8988T (cell line): ENCODE measurements around the gene CC2D1A.

Experiments used
- DNase-seq: peaks from one replicate; pipeline ENCODE4 v3.0.0; 2011

CC2D1A gene

DNA sequence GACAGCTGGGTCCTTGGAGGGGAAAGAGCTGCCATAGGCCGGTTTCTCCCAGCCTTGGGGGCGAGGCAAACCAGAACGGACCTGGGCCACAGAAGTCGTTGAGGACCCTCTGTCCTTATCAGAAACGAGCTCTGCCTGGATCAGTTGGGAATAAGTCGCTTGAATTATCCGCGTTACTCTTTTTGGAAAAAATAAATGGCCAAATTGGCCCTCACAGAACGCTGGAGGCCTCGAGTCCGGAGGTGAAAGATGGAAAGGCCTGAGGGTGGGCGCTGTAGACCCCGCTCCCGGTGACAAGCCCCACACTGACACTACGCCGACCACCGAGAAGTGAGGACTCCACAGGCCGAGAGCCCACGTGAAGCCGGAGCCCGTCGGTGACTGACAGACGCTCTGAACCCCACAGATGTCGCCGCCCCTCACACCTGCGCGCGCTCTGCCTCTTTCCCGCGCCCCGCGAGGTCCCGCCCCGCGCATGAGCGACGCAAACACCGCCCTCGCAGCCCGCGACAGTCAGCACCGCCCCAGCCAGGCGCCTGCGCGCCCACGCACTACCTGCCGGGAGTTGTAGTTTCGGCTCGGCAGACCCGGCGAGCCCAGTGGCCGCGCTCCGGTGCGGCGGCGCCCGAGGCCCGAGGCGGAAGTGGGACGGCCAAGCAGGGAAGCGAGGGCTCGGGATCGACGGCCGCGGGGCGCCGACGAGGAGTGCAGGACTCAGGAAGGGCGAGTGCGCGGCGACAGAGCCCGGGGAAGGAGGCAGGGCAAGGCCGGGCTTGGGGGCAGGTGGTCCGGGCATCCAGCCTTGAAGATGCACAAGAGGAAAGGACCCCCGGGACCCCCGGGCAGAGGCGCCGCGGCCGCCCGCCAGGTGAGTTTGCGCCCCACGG lies at the start of gene CC2D1A, which contains the start of gene BRME1:
TSS of gene CC2D1A (plus strand) at position 568 of the 887 bp plus-strand sequence. CDS start at position 809, 241 bp downstream.
TSS of gene BRME1 (minus strand) at position 484 of the 887 bp plus-strand sequence. CDS start 1,225 bp downstream, outside the sequence.
- DNase-seq: peak; percentile 92

DNA sequence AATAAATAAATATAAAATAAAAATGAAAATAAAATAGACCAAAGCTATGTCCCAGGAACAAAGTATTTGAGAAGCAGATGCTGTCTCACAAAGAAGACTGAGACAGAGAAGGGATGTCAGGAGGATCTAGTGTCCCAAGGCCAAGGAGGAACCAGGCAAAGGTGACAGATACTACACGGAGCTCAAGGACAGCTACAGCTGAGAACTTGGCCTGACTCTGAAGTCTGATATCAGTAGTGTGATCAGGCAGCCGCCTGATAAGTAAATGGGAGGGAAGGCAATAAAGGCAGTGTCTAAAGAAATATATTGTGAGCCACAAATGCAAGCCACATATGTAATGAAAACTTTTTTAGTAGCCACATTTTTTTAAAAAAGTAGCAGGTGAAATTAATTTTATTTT lies 49.5 kb upstream of the CC2D1A start:
- DNase-seq: no peak

DNA sequence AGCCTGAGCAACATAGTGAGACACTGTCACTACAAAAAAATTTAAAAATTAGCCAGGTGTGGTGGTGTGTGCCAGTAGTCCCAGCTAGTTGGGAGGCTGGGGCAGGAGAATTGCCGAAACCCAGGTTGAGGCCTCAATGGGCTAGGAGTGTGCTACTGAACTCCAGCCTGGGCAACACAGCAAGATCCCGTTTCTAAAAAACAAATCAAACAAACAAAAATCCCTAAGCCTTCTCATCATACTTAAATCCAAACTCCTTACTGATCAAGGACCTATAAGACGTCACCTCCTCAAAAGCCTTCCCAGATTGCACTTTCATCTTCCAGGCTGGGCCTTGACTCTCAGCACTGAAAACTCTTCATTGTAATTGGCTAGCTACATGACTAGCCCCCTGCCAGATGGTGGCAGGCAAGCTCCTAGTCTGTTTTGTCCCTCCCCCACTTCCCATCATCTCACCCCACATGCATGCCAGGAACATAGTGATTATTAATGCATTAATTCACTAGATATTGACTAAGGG lies 46.6 kb upstream of the CC2D1A start:
- DNase-seq: no peak

GRCh38 chr19:13860679-13861391 lies 45.2 kb upstream of the CC2D1A start:
- DNase-seq: no peak

- DNase-seq: no peak
These were observed 44.6 kb upstream of the CC2D1A start for GRCh38 chr19:13861392-13861713.

- peak; percentile 73 for DNase-seq
These were observed 44.1 kb upstream of the CC2D1A start for GRCh38 chr19:13861714-13862531.

GRCh38 chr19:13864046-13864666 lies 41.8 kb upstream of the CC2D1A start:
- DNase-seq: no peak

DNA sequence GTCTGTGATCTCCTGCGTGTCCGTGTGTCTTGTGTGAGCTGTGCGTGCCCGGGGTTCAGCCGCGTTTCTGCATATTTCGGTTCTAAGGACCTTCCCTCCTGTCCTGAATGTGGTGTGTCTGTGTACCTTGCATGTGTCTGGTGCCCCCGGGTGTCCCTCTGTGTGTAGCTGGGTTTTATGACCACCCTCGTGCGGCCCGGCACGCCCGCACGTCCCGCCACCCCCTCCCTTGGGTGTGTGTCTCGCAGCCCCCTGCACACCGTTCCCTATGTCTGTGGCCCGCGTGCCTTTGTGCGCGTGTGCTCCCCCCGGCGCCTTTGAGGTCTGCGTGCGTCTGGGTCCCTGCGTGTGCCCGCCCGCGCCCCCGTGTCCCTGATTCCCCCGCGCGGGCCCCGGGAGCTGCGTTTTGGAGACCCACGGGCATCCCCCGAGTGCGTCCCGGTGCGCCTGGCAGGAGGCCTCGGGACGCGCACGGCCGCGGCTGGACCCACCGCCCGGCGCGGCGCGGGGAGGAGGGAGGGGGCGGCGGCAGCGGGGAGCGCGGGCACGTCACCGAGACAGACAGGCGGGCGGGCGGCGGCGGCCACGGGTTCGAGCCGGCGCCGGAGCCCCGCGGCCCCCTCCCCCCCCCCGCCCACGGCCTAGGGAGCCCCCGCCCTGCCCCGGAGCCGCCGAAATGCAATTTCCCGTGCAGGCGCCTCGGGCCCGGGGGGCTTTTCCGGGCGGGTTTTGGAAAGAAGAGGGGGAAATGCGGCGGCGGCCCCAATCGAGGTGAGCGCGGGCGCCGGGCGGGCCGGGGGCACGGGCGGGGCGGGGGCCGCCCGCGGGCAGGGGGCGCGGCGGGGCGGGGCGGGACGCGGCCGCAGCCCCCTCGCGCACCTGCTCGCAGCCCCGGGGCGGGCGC lies 41.1 kb upstream of the CC2D1A start:
- peak; percentile 45 for DNase-seq

DNA sequence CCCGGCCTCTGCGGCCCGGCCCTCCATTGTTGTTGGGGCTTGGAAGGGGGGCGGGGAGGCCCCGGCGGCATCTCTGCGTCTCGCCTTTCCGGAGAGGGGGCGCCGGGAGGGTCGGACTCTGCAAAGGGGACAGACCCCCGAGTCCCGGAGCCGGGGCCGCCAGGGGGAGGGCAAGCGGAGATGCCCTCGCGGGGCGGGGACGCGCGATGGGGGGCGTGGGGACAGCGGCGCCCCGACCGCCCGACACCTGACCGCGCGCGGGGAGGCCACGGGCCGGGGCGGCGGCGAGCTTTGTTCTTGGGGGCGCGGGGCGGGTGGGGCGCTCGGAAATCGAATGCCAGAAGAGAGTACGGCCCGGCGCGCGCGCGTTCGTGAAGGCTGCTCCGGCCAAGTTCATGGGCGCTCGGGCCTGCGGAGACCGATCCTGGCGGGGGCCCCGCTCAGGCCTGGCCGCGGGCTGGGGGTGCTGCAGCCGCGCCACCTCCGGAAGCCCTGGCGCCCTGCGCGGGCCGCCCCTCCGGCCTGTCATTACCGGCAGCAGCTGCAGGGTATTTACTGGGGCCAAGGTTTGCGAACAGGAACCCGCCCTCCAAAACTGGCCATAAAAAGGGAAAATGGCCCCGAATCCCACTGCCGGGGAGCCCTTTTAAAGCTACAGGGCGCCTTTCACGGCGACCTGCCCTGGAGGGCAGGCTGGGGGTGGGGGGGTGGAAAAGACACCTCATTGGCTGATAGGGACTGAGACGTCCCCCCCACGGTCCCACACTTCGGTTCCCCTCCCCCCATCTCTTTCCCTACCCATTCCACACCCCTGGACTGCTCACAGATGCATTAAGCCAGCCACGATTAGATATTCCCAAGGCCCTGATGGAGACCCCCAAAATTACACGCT lies 40.2 kb upstream of the CC2D1A start:
- DNase-seq: peak; percentile 52

- DNase-seq: no peak
These were observed 39.4 kb upstream of the CC2D1A start for GRCh38 chr19:13866463-13867046.

DNA sequence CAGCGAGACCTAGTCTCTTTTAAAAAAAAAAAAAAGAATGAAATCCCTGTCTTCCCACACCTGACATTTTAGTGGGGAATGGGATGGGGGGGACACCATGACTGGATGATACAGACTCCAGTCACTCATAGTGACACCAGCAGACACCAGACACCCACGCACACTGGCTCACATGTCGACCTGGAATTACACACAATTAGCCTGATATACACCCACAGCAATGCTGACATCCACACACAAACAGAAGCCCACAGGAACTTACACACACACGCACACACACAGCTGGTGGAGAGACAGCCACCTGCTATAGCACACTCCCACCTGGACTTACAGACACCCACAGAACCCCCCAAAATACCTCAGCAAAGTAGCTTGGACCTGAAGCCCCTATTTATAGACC lies 37.3 kb upstream of the CC2D1A start:
- DNase-seq: no peak

- DNase-seq: no peak
These were observed 36.7 kb upstream of the CC2D1A start for GRCh38 chr19:13869281-13869680.

- no peak for DNase-seq
These were observed 35.1 kb upstream of the CC2D1A start for GRCh38 chr19:13870873-13871272.

- no peak for DNase-seq
These were observed 33.7 kb upstream of the CC2D1A start for GRCh38 chr19:13872339-13872694.

GRCh38 chr19:13872695-13873389 lies 33.2 kb upstream of the CC2D1A start:
- no peak for DNase-seq

GRCh38 chr19:13873834-13874515 lies 32.0 kb upstream of the CC2D1A start:
- DNase-seq: no peak

- no peak for DNase-seq
These were observed 30.2 kb upstream of the CC2D1A start for GRCh38 chr19:13875824-13876223.

- DNase-seq: no peak
These were observed 29.2 kb upstream of the CC2D1A start, which contains the start of gene NANOS3 for GRCh38 chr19:13876834-13877233. TSS of gene NANOS3 (plus strand) at chr19:13877134. CDS start at chr19:13877249, 115 bp downstream.

- DNase-seq: no peak
These were observed 28.7 kb upstream of the CC2D1A start for GRCh38 chr19:13877303-13877702.
